Thyroid gland (tissue), 4 donors: ENCODE results near the gene KCTD18. TPM values are rescaled to one million over a fixed set of nuclear protein-coding genes. Genes with fewer than 3 reads are reported as not detected.

ENCODE experiments used
- DNase-seq, 2 donors: peaks; one replicate each; pipeline ENCODE4 v3.0.0-alpha.2; 2019
- H3K27ac ChIP-seq, 3 donors: fragments of 200-600 bp; sonication (generic); 1 replicate in 2 of 3; 2 replicates in 1 of 3; pipeline ENCODE4 v1.5.1; 2016 to 2019; ENCODE audit warnings: mild to moderate bottlenecking in 1 of 3, moderate library complexity in 1 of 3
- H3K27me3 ChIP-seq: fragments of 200-600 bp; sonication (generic); one replicate; pipeline ENCODE4 v1.5.1; 2019
- H3K36me3 ChIP-seq, 2 donors: fragments of 200-600 bp; sonication (generic); one replicate each; pipeline ENCODE4 v1.5.1; 2016 to 2019
- H3K4me1 ChIP-seq, 2 donors: fragments of 200-600 bp; sonication (generic); one replicate each; pipeline ENCODE4 v1.5.1; 2017 to 2019
- H3K4me3 ChIP-seq, 3 donors: fragments of 200-600 bp; sonication (generic); replicated peaks in 1 of 3; 1 replicate in 2 of 3; 2 replicates in 1 of 3; pipeline ENCODE4 v1.5.1; 2016; ENCODE audit warnings: mild to moderate bottlenecking in 1 of 3
- H3K9me3 ChIP-seq: fragments of 200-600 bp; sonication (generic); one replicate; pipeline ENCODE4 v1.5.1; 2017
- POLR2A ChIP-seq, 2 donors: fragments of 450-650 bp; IDR thresholded peaks; one replicate each; pipeline ENCODE4 v1.6.1; 2017; ENCODE audit warnings: antibody characterized with exemption in 2 of 2, mild to moderate bottlenecking in 2 of 2, moderate library complexity in 1 of 2
- WGBS, 2 donors: methylation state at CpG; one replicate each; pipeline ENCODE4 v1.1.5; 2017; 5-methylcytosine and 5-hydroxymethylcytosine counted together
- intact Hi-C: fragments of 100-400 bp; cut with DNase I; formaldehyde crosslinking; loops from one replicate; pipeline ENCODE4 v1.15.1; 2023
- total RNA-seq, 4 donors: library from RNA; depleted of rRNA; stranded (reverse); fragments of >200 nt; gene quantifications; one replicate each; pipeline ENCODE4 v1.2.3, GENCODE V29; 2016
- TF ChIP-seq, protein P1 (sequence below), 6 experiments: fragments of 200-600 bp in 3 of 6; fragments of 450-650 bp in 3 of 6; sonication (generic) in 3 of 6; IDR thresholded peaks; one replicate each; pipeline ENCODE4 v1.5.1; 2016 to 2019; ENCODE audit warnings: antibody characterized with exemption in 6 of 6, mild to moderate bottlenecking in 2 of 6, inconsistent platforms in 1 of 6, moderate library complexity in 1 of 6

The KCTD18 gene
- total RNA-seq, 4 donors from 2014 or later: 30.5 to 122 (median 60.4) TPM

DNA sequence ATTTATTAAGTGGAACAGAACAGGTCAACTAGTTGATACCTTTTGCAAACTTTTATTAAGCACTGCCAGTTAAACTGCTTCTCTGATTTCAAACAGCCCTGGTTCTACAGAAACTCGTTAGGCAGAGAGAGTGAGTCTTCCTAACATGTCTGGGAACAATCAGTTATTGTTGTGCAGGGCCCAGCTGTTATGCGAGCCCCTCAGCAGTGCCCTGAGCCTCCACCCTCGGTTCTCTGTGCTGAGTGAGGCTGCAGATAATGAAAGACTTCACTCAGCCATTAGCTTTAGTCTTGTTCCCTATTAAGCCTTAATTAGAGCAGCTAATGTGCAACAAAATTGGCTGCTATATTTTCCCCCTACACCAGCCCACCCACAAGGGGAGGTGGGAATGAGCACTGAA is 39.6 kb downstream of the KCTD18 start:
- H3K4me3 ChIP-seq: no peak overlapping the region
- no peak for TF ChIP-seq POLR2A (IDR thresholded peaks at IDR 0.05)
- TF ChIP-seq, protein P1, sequence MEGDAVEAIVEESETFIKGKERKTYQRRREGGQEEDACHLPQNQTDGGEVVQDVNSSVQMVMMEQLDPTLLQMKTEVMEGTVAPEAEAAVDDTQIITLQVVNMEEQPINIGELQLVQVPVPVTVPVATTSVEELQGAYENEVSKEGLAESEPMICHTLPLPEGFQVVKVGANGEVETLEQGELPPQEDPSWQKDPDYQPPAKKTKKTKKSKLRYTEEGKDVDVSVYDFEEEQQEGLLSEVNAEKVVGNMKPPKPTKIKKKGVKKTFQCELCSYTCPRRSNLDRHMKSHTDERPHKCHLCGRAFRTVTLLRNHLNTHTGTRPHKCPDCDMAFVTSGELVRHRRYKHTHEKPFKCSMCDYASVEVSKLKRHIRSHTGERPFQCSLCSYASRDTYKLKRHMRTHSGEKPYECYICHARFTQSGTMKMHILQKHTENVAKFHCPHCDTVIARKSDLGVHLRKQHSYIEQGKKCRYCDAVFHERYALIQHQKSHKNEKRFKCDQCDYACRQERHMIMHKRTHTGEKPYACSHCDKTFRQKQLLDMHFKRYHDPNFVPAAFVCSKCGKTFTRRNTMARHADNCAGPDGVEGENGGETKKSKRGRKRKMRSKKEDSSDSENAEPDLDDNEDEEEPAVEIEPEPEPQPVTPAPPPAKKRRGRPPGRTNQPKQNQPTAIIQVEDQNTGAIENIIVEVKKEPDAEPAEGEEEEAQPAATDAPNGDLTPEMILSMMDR (IDR thresholded peaks at IDR 0.05): no peak
- no peaks in the 10 kb centered on the region for H3K27me3 ChIP-seq
- no peaks in the 10 kb centered on the region for H3K9me3 ChIP-seq
- H3K27ac ChIP-seq: no peak overlapping the region
- 80 to 89% methylated on average over 3 of the region's 3 CpGs for WGBS, 2 donors
- no peak for DNase-seq
- no peaks in the 10 kb centered on the region for H3K4me1 ChIP-seq
- peaks cover 11 to 33% of the 10 kb centered on the region in 2 donors for H3K36me3 ChIP-seq
- intact Hi-C loops: loop anchor here (10.0 kb wide), 1 partner anchor 155 kb away; no protein-coding TSS in a partner anchor

DNA sequence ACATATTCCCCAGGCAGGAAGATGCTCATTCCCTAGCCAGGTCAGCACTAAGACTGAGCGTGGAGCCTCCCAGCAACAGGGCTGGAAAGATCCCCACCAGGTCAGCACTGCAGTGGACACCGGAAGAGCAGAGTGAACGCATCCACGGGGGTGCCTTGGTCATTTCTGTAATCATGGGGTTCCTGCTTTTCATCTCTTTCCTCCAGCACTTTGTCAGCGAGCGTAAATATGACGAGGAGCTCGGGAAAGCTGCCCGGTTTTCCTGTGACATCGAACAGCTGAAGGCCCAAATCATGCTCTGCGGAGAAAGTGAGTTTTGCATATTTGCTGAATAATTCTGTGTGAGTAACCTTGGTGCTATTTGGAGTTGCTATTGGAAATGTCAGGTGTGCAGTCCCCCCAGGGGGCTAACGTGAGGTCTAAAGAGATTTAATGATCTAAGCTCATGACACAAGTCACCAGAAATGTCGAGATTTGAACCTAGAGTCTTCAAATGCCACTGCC is 40.1 kb downstream of the KCTD18 start:
- Histone ChIP-seq H3K36me3 (peaks cover 8 to 28% of the 10 kb centered on the region in 2 donors), H3K27ac (no peak overlapping the region), H3K4me1 (no peaks in the 10 kb centered on the region), H3K4me3 (no peak overlapping the region), H3K9me3 (no peaks in the 10 kb centered on the region), H3K27me3 (no peaks in the 10 kb centered on the region)
- no peak for DNase-seq
- intact Hi-C loops: loop anchor here (10.0 kb wide), 1 partner anchor 155 kb away; no protein-coding TSS in a partner anchor
- 88 to 90% methylated on average over 13 of the region's 13 CpGs for WGBS, 2 donors
- TF ChIP-seq, protein P1 (IDR thresholded peaks at IDR 0.05): no peak
- no peak for TF ChIP-seq POLR2A (IDR thresholded peaks at IDR 0.05)

DNA sequence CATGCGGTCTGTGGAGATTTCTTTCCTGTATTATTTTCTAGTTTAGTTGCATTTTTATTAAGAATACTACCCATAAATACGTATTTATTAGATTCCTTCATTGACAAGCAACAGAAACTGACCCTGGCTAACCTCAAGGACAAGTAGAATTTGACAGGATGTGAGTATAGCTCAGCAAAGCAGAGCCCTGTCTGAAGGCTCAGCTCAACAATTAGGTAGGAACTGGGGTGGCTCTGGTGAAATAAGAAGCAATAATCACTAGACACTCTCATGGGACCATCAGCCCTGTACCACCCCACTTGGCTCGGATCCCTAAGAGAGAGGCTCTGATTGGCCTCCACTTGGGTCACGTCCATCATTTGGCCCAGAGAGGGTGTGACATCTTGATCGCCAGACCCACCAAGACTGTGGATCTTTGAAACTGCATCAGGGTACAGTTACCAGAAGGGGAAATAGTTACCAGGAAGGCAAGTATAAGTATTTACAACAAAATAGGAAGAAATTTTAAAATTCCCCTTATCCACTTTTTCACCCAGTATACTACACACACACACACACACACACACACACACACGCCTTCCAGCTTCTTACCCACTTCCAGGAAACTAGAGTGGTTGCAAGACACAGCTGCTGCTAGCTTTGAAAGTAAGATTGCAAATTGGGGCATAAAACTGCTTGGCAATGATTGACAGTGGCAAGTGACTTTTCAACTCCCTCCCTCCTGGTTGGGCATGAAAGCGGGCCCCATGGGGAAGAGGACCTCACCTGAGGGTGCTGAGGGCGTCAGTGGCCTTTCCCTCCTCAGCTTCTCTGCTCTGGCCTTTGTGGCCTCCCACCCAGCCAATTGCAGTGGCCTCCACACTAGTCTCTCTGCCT is 41.8 kb downstream of the KCTD18 start:
- peaks cover 5 to 24% of the 10 kb centered on the region in 2 donors for H3K36me3 ChIP-seq

DNA sequence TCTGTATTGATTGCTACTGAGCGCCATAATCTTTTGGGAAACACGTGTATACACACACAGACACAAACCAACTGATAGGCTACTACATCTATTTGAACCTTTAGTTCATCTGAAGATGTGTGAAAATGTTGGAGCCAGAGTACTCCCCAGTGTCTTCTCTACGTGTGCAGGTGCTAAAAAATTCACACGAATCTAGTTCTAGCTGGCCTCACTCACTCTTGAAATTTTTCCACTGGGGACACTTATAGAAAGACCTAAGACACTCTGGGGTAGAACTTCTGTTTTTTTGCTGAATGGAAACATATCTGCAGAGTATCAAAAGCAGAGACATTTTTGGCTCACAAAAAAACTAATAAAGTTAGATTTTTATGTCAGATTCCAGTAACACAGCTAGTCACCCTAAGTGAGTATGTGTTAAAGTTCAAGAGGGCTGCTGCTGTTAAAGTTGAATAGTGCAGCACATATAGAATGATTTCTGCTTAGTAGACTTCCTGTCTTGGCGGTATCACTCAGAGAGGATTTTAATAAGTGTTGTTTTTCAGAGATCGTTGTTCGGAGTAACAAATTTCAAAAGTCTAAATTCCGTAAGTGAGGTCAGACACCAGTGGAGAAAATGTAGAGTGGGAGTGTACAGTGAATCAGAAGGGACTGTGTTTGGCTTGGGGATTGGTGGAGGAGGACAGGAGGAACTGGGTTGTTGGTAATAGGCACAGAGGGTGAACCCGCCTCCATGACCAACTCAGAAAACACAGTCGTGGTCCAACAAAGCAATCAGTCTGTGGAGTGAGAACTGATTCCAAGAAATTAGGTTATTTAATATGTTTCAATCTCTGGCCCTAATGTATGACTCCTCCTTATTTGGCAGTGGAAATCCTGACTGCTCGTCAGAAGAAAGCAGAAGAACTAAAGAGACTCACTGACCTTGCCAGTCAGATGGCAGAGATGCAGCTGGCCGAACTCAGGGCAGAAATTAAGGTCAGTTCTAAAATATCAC is 43.1 kb downstream of the KCTD18 start:
- Histone ChIP-seq H3K4me1 (no peaks in the 10 kb centered on the region), H3K27me3 (no peaks in the 10 kb centered on the region), H3K4me3 (no peak overlapping the region), H3K27ac (peak overlapping the region in 2 of 3 donors; percentile 6 to 13), H3K9me3 (no peaks in the 10 kb centered on the region), H3K36me3 (peaks cover 0 to 18% of the 10 kb centered on the region in 2 donors)
- intact Hi-C loops: no loop called here
- TF ChIP-seq, protein P1 (IDR thresholded peaks at IDR 0.05): no peak
- TF ChIP-seq POLR2A (IDR thresholded peaks at IDR 0.05): no peak
- DNase-seq: no peak
- 78 to 83% methylated on average over 12 of the region's 12 CpGs for WGBS, 2 donors

More for the DNA sequence above, 41.8 kb downstream of the KCTD18 start:
- no peak overlapping the region for H3K4me3 ChIP-seq
- no peak for DNase-seq
- intact Hi-C loops: no loop called here
- H3K4me1 ChIP-seq: no peaks in the 10 kb centered on the region
- TF ChIP-seq, protein P1 (IDR thresholded peaks at IDR 0.05): no peak
- TF ChIP-seq POLR2A (IDR thresholded peaks at IDR 0.05): no peak
- no peak overlapping the region for H3K27ac ChIP-seq
- H3K27me3 ChIP-seq: no peaks in the 10 kb centered on the region
- H3K9me3 ChIP-seq: no peaks in the 10 kb centered on the region
- WGBS, 2 donors: 86 to 91% methylated on average over 8 of the region's 8 CpGs
